GM18861 (cell line): ENCODE results near the gene NUDT16.

Source experiments
- ATAC-seq: cut with Tn5 transposase; IDR thresholded peaks from one replicate; pipeline ENCODE4 v1.9.1; 2021; ENCODE audit not compliant: unreplicated experiment

Gene NUDT16

DNA sequence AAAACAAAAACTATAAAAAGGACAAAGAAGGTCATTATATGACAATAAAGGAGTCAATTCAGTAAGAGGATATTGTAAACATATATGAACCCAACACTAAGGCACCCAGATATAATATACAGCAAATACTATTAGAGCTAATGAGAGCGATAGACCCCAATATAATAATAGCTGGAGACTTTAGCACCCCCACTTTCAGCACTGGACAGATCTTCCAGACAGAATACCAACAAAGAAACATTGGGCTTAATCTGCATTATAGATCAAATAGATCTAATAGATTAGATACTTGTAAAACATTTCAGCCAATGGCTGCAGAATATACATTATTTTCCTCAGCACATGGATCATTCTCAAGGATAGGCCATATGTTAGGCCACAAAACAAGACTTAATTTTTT is 53.4 kb downstream of the NUDT16 start:
- no peak for ATAC-seq
